ENCODE measurements around the gene ADAM12. TPM values are rescaled to one million over a fixed set of nuclear protein-coding genes. Genes with fewer than 3 reads are reported as not detected.

Gene ADAM12
- total RNA-seq, 1 experiment from 2014 or later = 0.24 TPM

DNA sequence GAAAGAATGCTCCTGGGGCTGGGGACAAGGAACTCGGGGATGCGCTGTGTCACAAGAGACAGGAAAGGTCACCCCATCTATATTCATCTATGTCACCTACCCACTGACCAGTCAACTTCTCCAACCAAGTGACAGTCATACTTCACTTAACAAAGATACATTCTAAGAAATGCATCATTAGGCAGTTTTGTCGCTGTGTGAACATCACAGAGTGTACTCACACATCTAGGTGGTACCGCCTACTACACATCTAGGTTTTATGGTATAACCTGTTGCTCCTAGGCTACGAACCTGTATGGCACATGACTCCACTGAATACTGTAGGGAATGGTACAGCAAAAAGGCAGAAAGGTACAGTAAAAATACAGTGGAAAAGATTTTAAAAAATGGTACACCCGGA lies 3.8 kb upstream of the ADAM12 start:
- Mint-ChIP-seq H3K36me3 (ENCODE audit: insufficient read depth in 1 of 3, low read depth in 3 of 3) (peaks cover 0 to 4% (median 2%) of the 10 kb centered on the region in 3 experiments; a peak in 1 of 7 replicates), H3K4me3 (no peak overlapping the region)
- H3K23me2 ChIP-seq (ENCODE audit: insufficient read length, low read depth, low read length, poor library complexity, severe bottlenecking) = peaks cover 14% of the 10 kb centered on the region

More for the DNA sequence above, 3.8 kb upstream of the ADAM12 start:
- Histone ChIP-seq H2AK5ac (ENCODE audit: insufficient read length, low read length) (no peak overlapping the region), H3K4ac (ENCODE audit: low read depth, low read length) (no peak overlapping the region), H2BK20ac (ENCODE audit: low read depth, low read length, poor library complexity, severe bottlenecking) (no peak overlapping the region), H3K9ac (ENCODE audit: extremely low read depth, insufficient read length, low read length) (no peak overlapping the region), H2BK12ac (ENCODE audit: insufficient read length, low read depth, low read length) (no peak overlapping the region), H4K8ac (replicated peaks; ENCODE audit: insufficient read length, low read depth, low read length) (no peak overlapping the region), H3K4me2 (ENCODE audit: insufficient read depth, insufficient read length, low read length) (no peak overlapping the region), H4K5ac (ENCODE audit: insufficient read length, low read depth, low read length) (no peak overlapping the region), H4K91ac (ENCODE audit: insufficient read length, low read depth, low read length) (no peak overlapping the region), H3K4me1 (ENCODE audit: insufficient read depth, low read length) (no peaks in the 10 kb centered on the region), H2BK5ac (ENCODE audit: insufficient read length, low read length) (no peak overlapping the region), H3K23ac (ENCODE audit: insufficient read length, low read depth, low read length) (no peak overlapping the region), H3K18ac (ENCODE audit: insufficient read length, low read depth, low read length) (no peak overlapping the region), H3T11ph (ENCODE audit: low read length) (no peak overlapping the region), H3K14ac (ENCODE audit: insufficient read depth, low read length) (no peak overlapping the region), H2AFZ (ENCODE audit: low read length) (no peak overlapping the region), H3K9me3 (ENCODE audit: control insufficient read depth, low read depth, low read length) (no peaks in the 10 kb centered on the region), H2BK15ac (ENCODE audit: low read depth, low read length) (no peak overlapping the region), H2BK120ac (ENCODE audit: low read depth, low read length, poor library complexity, severe bottlenecking) (no peak overlapping the region), H3K56ac (ENCODE audit: insufficient read length, low read depth, low read length) (no peak overlapping the region), H3K27me3 (ENCODE audit: insufficient read depth, low read length) (peaks cover 11% of the 10 kb centered on the region; the same call in 1 of the 2 replicates), H4K20me1 (ENCODE audit: control insufficient read depth, insufficient read depth, insufficient read length) (no peaks in the 10 kb centered on the region), H3K27ac (ENCODE audit: insufficient read length, low read depth, low read length) (no peak overlapping the region), H3K79me2 (ENCODE audit: insufficient read depth, low read length) (no peaks in the 10 kb centered on the region), H3K79me1 (ENCODE audit: insufficient read depth, low read depth, low read length, poor library complexity, severe bottlenecking) (no peaks in the 10 kb centered on the region)
- TF ChIP-seq, protein P1, sequence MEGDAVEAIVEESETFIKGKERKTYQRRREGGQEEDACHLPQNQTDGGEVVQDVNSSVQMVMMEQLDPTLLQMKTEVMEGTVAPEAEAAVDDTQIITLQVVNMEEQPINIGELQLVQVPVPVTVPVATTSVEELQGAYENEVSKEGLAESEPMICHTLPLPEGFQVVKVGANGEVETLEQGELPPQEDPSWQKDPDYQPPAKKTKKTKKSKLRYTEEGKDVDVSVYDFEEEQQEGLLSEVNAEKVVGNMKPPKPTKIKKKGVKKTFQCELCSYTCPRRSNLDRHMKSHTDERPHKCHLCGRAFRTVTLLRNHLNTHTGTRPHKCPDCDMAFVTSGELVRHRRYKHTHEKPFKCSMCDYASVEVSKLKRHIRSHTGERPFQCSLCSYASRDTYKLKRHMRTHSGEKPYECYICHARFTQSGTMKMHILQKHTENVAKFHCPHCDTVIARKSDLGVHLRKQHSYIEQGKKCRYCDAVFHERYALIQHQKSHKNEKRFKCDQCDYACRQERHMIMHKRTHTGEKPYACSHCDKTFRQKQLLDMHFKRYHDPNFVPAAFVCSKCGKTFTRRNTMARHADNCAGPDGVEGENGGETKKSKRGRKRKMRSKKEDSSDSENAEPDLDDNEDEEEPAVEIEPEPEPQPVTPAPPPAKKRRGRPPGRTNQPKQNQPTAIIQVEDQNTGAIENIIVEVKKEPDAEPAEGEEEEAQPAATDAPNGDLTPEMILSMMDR (conservative IDR thresholded peaks at IDR 0.05) = no peak
- no peak for DNase-seq
- H3K27me3 Mint-ChIP-seq (ENCODE audit: low read depth) = peaks cover 41% of the 10 kb centered on the region
- 0 out of 5 replicates have a peak, but pooled peaks cover 0 to 3% of the 10 kb centered on the region in 2 experiments for H3K9me3 Mint-ChIP-seq
- H3K4me1 Mint-ChIP-seq = peaks cover 5 to 9% of the 10 kb centered on the region in 2 experiments; a peak in 3 of 4 replicates
- WGBS (ENCODE audit: extremely low coverage, insufficient read length, low lambda C conversion rate) = no CpG with 5 or more reads among the region's 6 CpGs
- no peak overlapping the region for H3K27ac Mint-ChIP-seq

All from H9 (cell line).